Activated gamma-delta T cell treated with anti-CD3 and anti-CD28 coated beads, Interleukin-2, amount 50 U/mL, for 16 hours (primary cell): ENCODE results near the gene NPW.

Experiments used
- DNase-seq: peaks from one replicate; pipeline ENCODE4 v3.0.0-alpha.2; 2020; ENCODE audit warnings: low read depth

The NPW gene

GRCh38 chr16:2036200-2036966, 16.8 kb downstream of the NPW start:
- no peak for DNase-seq

GRCh38 chr16:2037115-2037514, 17.5 kb downstream of the NPW start:
- DNase-seq: no peak

GRCh38 chr16:2037647-2038381, 18.2 kb downstream of the NPW start:
- no peak for DNase-seq

GRCh38 chr16:2038382-2039231, 19.0 kb downstream of the NPW start:
- DNase-seq: no peak

GRCh38 chr16:2039274-2040031, 19.9 kb downstream of the NPW start:
- DNase-seq: no peak

GRCh38 chr16:2040041-2040786, 20.6 kb downstream of the NPW start:
- no peak for DNase-seq

GRCh38 chr16:2040787-2041522, 21.4 kb downstream of the NPW start:
- no peak for DNase-seq

- no peak for DNase-seq
Observed at GRCh38 chr16:2042171-2042985, 22.8 kb downstream of the NPW start.

GRCh38 chr16:2042986-2043666, 23.5 kb downstream of the NPW start:
- no peak for DNase-seq

GRCh38 chr16:2043667-2044451, 24.3 kb downstream of the NPW start:
- no peak for DNase-seq

- DNase-seq: no peak
Observed at GRCh38 chr16:2044541-2044940, 25.0 kb downstream of the NPW start.

GRCh38 chr16:2045965-2046892, 26.6 kb downstream of the NPW start:
- no peak for DNase-seq

GRCh38 chr16:2046893-2047329, 27.3 kb downstream of the NPW start:
- DNase-seq: no peak

GRCh38 chr16:2047330-2048115, 27.9 kb downstream of the NPW start, which contains the start of the genes NTHL1 and TSC2:
NTHL1 (minus strand) TSS chr16:2047834; CDS start chr16:2047823, 11 bp downstream.
TSC2 (plus strand) TSS chr16:2047985; CDS start chr16:2048616, 631 bp downstream.
- peak; percentile 90 for DNase-seq

GRCh38 chr16:2048116-2048543, 28.5 kb downstream of the NPW start:
- no peak for DNase-seq

GRCh38 chr16:2053211-2053610, 33.6 kb downstream of the NPW start:
- DNase-seq: no peak
